Stimulated activated CD8-positive, alpha-beta memory T cell treated with anti-CD3 and anti-CD28 coated beads, Interleukin-2, amount 100 ng/mL, for 48 hours (primary cell): Measurements from ENCODE around the gene TMEM97.
"Not testable (repeated sequence)": the region's sequence is repeated elsewhere in the genome, so short reads cannot be mapped to it uniquely, and the experiment has no call there.

Experiments
- DNase-seq, 2 donors: peaks; one replicate each; pipeline ENCODE4 v3.0.0-alpha.2; 2020; ENCODE audit warnings: low read depth in 2 of 2

The TMEM97 gene

GRCh38 chr17:28338056-28338768 lies 19.2 kb downstream of the TMEM97 start:
- DNase-seq: no peak

GRCh38 chr17:28338769-28339212 lies 19.8 kb downstream of the TMEM97 start:
- not testable (repeated sequence) for DNase-seq

GRCh38 chr17:28339431-28339830 lies 20.4 kb downstream of the TMEM97 start:
- no peak for DNase-seq

GRCh38 chr17:28340374-28340773 lies 21.4 kb downstream of the TMEM97 start:
- DNase-seq: no peak

GRCh38 chr17:28341516-28341915 lies 22.5 kb downstream of the TMEM97 start:
- DNase-seq: no peak

GRCh38 chr17:28342313-28342712 lies 23.3 kb downstream of the TMEM97 start:
- DNase-seq: no peak

- no peak for DNase-seq
Observed at GRCh38 chr17:28343491-28343932, 24.5 kb downstream of the TMEM97 start.

- DNase-seq: no peak
Observed at GRCh38 chr17:28344011-28344410, 25.0 kb downstream of the TMEM97 start.

- DNase-seq: no peak
Observed at GRCh38 chr17:28344435-28344901, 25.5 kb downstream of the TMEM97 start.

GRCh38 chr17:28345419-28346198 lies 26.6 kb downstream of the TMEM97 start:
- DNase-seq: no peak

- DNase-seq: no peak
Observed at GRCh38 chr17:28346199-28346580, 27.2 kb downstream of the TMEM97 start.

- no peak for DNase-seq
Observed at GRCh38 chr17:28346746-28347246, 27.8 kb downstream of the TMEM97 start.

GRCh38 chr17:28347261-28347891 lies 28.4 kb downstream of the TMEM97 start:
- no peak for DNase-seq

- no peak for DNase-seq
Observed at GRCh38 chr17:28348979-28349378, 30.0 kb downstream of the TMEM97 start.

- DNase-seq: no peak
Observed at GRCh38 chr17:28350271-28350670, 31.3 kb downstream of the TMEM97 start.

- peak; percentile 93 to 95 for DNase-seq
Observed at GRCh38 chr17:28357061-28357900, 38.3 kb downstream of the TMEM97 start, which contains the start of gene POLDIP2. POLDIP2 (minus strand) TSS chr17:28357527; CDS start chr17:28357448, 79 bp downstream.

GRCh38 chr17:28357901-28358197 lies 38.8 kb downstream of the TMEM97 start:
- DNase-seq: no peak

- no peak for DNase-seq
Observed at GRCh38 chr17:28363186-28363585, 44.2 kb downstream of the TMEM97 start.

- no peak for DNase-seq
Observed at GRCh38 chr17:28363776-28364650, 45.0 kb downstream of the TMEM97 start.

- DNase-seq: no peak
Observed at GRCh38 chr17:28364665-28365363, 45.8 kb downstream of the TMEM97 start, which contains the start of gene SEBOX. SEBOX (minus strand) TSS chr17:28365199; CDS start chr17:28365151, 48 bp downstream.
